ENCODE data around the gene IL17A.
A peak's percentile ranks its signal among the peaks of the same experiment; 100 is the strongest.

Gene IL17A

GRCh38 chr6:52207066-52207465 is 20.9 kb downstream of the IL17A start:
- in situ Hi-C loops (cut with MboI; ENCODE audit: low pct_unique_long_range_greater_than_20kb, low sequenced_read_pairs), result no loop called here
- DNase-seq, result no peak

- in situ Hi-C loops (cut with MboI; ENCODE audit: low pct_unique_long_range_greater_than_20kb, low sequenced_read_pairs), result no loop called here
- DNase-seq, result no peak
Measured at GRCh38 chr6:52208612-52209011, 22.4 kb downstream of the IL17A start.

DNA sequence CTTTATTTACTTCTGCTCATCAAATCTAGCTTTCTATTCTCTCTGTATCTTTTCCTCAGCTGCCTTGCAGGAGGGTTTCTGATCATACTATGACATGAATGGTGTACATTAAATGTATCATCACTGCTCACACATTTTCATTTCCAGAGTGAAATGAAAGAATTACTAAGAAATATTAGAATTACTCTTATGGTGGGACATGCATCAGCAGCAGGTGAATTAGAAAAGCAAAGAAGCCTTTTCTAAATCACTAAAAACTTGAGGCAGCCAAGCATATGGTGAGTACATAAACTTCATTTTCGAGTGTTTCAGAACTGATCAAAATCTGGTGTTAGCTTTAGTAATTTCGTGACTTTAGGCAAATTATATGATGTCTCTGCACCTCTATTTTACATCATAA is 23.6 kb downstream of the IL17A start:
- DNase-seq, result no peak
- in situ Hi-C loops (cut with MboI; ENCODE audit: low pct_unique_long_range_greater_than_20kb, low sequenced_read_pairs), result no loop called here

GRCh38 chr6:52210227-52210626 is 24.1 kb downstream of the IL17A start:
- DNase-seq, result no peak
- in situ Hi-C loops (cut with MboI; ENCODE audit: low pct_unique_long_range_greater_than_20kb, low sequenced_read_pairs), result no loop called here

- DNase-seq, result no peak
- in situ Hi-C loops (cut with MboI; ENCODE audit: low pct_unique_long_range_greater_than_20kb, low sequenced_read_pairs), result no loop called here
Measured at GRCh38 chr6:52213127-52213526, 27.0 kb downstream of the IL17A start.

- in situ Hi-C loops (cut with MboI; ENCODE audit: low pct_unique_long_range_greater_than_20kb, low sequenced_read_pairs), result no loop called here
Measured at GRCh38 chr6:52215787-52216186, 29.6 kb downstream of the IL17A start.

DNA sequence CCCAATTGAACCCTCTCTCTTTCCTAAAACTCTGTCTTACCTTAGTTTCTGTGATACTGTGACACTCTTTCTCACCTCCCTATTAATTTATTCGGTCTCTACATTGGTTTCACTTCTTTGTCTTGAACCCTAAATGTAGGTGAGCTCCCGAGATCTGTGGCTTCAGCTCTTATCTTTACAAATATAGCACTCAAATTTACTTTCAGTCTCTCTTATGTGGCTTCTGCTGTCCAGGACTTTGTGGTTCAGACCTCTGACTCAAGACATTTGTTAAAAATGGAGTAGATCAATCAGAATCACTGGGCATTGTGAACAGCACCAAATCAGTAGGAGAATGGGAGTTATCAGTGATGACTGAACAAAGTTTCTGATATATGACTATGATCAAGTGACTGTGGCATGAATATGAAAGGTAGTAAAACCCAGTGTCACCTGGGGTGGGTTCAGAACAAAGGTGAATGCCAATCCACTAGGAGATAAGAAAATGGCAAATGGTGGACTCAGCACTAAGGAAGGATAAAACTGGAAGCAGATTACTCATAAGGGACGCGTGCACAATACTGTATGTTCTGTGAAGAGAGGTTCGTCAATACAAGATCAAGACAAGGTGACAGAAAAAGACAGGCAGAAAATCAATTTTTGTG is 30.9 kb downstream of the IL17A start:
- DNase-seq, result no peak

More at GRCh38 chr6:52215787-52216186, 29.6 kb downstream of the IL17A start:
- no peak for DNase-seq

DNA sequence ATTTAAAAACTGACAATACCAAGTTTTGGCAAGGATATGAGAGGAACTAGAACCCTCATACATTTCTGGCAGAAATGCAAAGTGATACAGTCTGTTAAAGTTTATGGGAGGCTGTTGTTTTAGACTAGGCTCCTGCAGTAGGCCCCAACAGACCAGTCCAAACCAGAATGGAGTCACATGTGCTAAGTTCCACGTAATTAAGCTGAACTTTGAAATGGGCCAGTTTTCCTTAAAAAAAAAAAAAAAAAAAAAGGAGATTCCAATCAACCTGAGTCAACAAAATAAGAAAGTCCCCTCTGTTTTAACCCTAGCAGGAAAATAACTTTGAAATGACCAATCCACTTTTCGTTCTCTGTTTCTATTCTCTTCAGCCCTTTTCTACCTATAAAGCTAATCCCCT is 31.6 kb downstream of the IL17A start:
- in situ Hi-C loops (cut with MboI; ENCODE audit: low pct_unique_long_range_greater_than_20kb, low sequenced_read_pairs), result no loop called here
- no peak for DNase-seq

More for the DNA sequence above, 30.9 kb downstream of the IL17A start:
- in situ Hi-C loops (cut with MboI; ENCODE audit: low pct_unique_long_range_greater_than_20kb, low sequenced_read_pairs), result no loop called here

GRCh38 chr6:52221302-52221701 is 35.1 kb downstream of the IL17A start:
- in situ Hi-C loops (cut with MboI; ENCODE audit: low pct_unique_long_range_greater_than_20kb, low sequenced_read_pairs), result no loop called here
- DNase-seq, result peak; percentile 43

DNA sequence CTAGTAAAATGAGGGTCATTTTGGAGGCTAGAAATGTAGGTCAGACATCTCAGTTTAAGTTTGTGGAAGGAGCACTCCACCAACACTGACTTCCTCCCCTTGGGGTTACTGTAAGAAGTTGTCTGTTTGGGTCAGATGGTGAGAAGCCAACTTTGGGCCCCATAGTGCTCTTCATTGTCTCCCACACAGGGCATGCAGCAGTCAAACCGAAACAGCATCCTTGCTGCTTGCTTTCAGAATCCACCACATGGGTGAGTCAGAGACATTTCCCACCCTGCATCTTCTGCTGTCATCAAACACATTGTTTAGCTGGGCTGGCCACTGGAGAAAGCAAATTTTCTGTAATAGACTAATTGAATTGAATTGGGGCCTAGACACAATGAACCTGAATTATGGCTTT is 41.3 kb downstream of the IL17A start:
- no peak for DNase-seq
- in situ Hi-C loops (cut with MboI; ENCODE audit: low pct_unique_long_range_greater_than_20kb, low sequenced_read_pairs), result no loop called here

- in situ Hi-C loops (cut with MboI; ENCODE audit: low pct_unique_long_range_greater_than_20kb, low sequenced_read_pairs), result no loop called here
- DNase-seq, result no peak
Measured at GRCh38 chr6:52230685-52231084, 44.5 kb downstream of the IL17A start.

- no peak for DNase-seq
- in situ Hi-C loops (cut with MboI; ENCODE audit: low pct_unique_long_range_greater_than_20kb, low sequenced_read_pairs), result no loop called here
Measured at GRCh38 chr6:52231406-52232127, 45.4 kb downstream of the IL17A start.

DNA sequence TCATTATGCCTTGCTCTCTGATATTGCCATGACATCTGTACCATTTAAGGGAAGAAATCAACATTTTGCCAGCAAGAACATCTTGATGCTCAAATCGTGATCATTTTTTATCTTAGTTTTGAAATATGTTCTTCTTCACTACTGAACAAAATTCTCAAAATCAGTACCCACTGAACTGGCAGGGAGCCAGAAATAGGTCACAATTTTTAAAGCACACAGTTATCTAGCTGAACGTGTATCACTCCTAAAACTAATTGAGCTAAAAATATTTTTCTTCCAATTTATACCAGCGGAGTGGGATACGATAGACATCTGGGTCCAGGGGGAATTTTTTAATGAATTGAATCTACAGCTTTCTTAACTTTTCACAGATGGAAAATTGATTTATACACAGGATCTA is 46.8 kb downstream of the IL17A start:
- in situ Hi-C loops (cut with MboI; ENCODE audit: low pct_unique_long_range_greater_than_20kb, low sequenced_read_pairs), result no loop called here
- DNase-seq, result no peak

DNA sequence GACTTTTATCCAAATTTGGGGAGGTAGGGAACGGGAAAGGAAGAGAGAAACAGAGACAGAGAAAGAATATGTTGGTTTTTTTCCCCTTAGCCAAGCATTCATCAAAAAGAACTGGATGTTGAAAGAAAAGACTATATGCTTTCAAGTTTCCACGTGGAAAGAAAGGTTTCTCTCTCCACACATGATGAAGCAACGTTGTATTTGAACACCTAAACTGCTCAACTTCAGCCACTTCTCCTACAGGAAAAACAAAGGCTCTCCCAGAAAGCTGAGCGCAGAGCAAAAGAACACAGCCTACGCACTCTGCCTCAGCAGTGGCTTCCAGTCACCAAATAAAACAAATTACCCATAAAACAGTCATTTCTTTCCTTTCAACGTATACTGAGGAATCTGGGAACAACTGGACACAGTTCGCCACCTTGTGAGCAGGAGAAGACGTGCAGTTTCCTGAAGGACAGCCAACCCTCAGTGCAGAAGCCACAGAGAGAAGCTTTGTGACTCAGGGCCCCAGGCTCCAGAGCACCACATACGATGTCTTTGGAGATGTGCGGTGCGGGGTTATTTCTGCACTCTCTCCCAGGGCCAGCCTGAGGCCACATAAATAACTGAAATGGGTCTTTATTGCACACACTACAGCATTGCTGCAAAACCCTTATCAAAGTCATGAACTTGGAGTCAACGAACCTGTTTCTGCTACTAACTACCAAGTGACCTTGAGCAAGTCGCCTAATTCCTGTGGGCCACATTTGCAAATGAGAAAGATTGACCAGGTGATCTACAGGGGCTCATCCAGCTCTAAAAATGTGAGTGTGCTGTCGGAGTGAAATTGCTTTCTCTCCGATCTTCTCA is 48.0 kb downstream of the IL17A start:
- in situ Hi-C loops (cut with MboI; ENCODE audit: low pct_unique_long_range_greater_than_20kb, low sequenced_read_pairs), result no loop called here

More for the DNA sequence above, 48.0 kb downstream of the IL17A start:
- peak; percentile 49 for DNase-seq
